OCI-LY7 (cell line): ENCODE results near the gene MARK2. TPM values are rescaled to one million over a fixed set of nuclear protein-coding genes. Genes with fewer than 3 reads are reported as not detected.

Experiments used
- BruUV-seq: library from RNA; stranded (reverse); fragments of 400-500 nt; replicated peaks from 2 replicates; lab custom pipeline; 2021; lab: Mats Ljungman, UMichigan
- CTCF ChIA-PET: fragments of 300-600 bp; sonication (Branson Sonifier 250); formaldehyde crosslinking; loops from one replicate; lab custom pipeline; 2022; ENCODE audit warnings: antibody characterized with exemption; ENCODE audit not compliant: unreplicated experiment; lab: Charles Lee
- POLR2A ChIA-PET: fragments of 300-600 bp; sonication (Branson Sonifier 250); formaldehyde crosslinking; loops from one replicate; lab custom pipeline; 2022; ENCODE audit warnings: antibody characterized with exemption; lab: Charles Lee
- DNase-seq: peaks from one replicate; pipeline ENCODE4 v3.0.0-alpha.2; 2015; ENCODE audit warnings: low spot score
- H2AFZ ChIP-seq: fragments of 200-600 bp; sonication (generic), shearing (Covaris generic); 2 replicates; pipeline ENCODE4 v1.6.1; 2014; ENCODE audit warnings: mild to moderate bottlenecking, antibody characterized with exemption, low read length, moderate library complexity
- H3K27ac ChIP-seq: fragments of 200-600 bp; sonication (generic); 2 replicates; pipeline ENCODE4 v1.5.1; 2014; ENCODE audit warnings: mixed run types, low read depth, mild to moderate bottlenecking, moderate library complexity, low read length, inconsistent platforms; ENCODE audit not compliant: poor library complexity, severe bottlenecking
- H3K36me3 ChIP-seq: fragments of 200-600 bp; sonication (generic); 2 replicates; pipeline ENCODE4 v1.6.1; 2014; ENCODE audit warnings: mild to moderate bottlenecking, antibody characterized with exemption, low read length, moderate library complexity, mixed read lengths; ENCODE audit not compliant: insufficient read depth
- H3K4me1 ChIP-seq: fragments of 200-600 bp; sonication (generic); 2 replicates; pipeline ENCODE4 v1.5.1; 2014; ENCODE audit warnings: mild to moderate bottlenecking, low read length; ENCODE audit not compliant: insufficient read depth, poor library complexity, severe bottlenecking
- H3K4me2 ChIP-seq: fragments of 200-600 bp; sonication (generic); 2 replicates; pipeline ENCODE4 v1.6.1; 2014; ENCODE audit warnings: mild to moderate bottlenecking, low read length
- H3K4me3 ChIP-seq: fragments of 200-600 bp; sonication (generic); 2 replicates; pipeline ENCODE4 v1.5.1; 2014; ENCODE audit warnings: mild to moderate bottlenecking, low read depth, low read length; ENCODE audit not compliant: poor library complexity, severe bottlenecking
- H3K79me2 ChIP-seq: fragments of 200-600 bp; sonication (generic); 2 replicates; pipeline ENCODE4 v1.6.1; 2016; ENCODE audit warnings: low read depth, mild to moderate bottlenecking, low read length, moderate library complexity, mixed read lengths; ENCODE audit not compliant: insufficient read depth
- H3K9me2 ChIP-seq: fragments of 200-600 bp; sonication (generic); 2 replicates; pipeline ENCODE4 v1.6.1; 2016; ENCODE audit warnings: mild to moderate bottlenecking, low read length, mixed read lengths; ENCODE audit not compliant: insufficient read depth
- H3K9me3 ChIP-seq: fragments of 200-600 bp; sonication (generic); 2 replicates; pipeline ENCODE4 v1.6.1; 2014; ENCODE audit warnings: mild to moderate bottlenecking, mixed run types, low read length, mixed read lengths
- H4K20me1 ChIP-seq: fragments of 200-600 bp; sonication (generic); 2 replicates; pipeline ENCODE4 v1.6.1; 2014; ENCODE audit warnings: mild to moderate bottlenecking, antibody characterized with exemption, low read length, moderate library complexity, mixed read lengths; ENCODE audit not compliant: insufficient read depth
- CTCF ChIP-seq: fragments of 200-600 bp; sonication (generic); conservative IDR thresholded peaks from 2 replicates; pipeline ENCODE4 v1.5.1; 2014; ENCODE audit warnings: mild to moderate bottlenecking, antibody characterized with exemption, low read length, moderate library complexity, mixed read lengths
- EZH2phosphoT487 ChIP-seq: fragments of 200-600 bp; sonication (generic); IDR thresholded peaks from 2 replicates; pipeline ENCODE4 v1.6.1; 2018; ENCODE audit warnings: low read depth, borderline replicate concordance, mild to moderate bottlenecking, mixed run types, antibody characterized with exemption, low read length, moderate library complexity, mixed read lengths
- intact Hi-C: fragments of 100-400 bp; cut with micrococcal nuclease; formaldehyde crosslinking; loops from one replicate; pipeline ENCODE4 v1.10.0; 2022; ENCODE audit not compliant: unreplicated experiment
- total RNA-seq, 2 experiments: library from RNA; depleted of rRNA in 1 of 2; stranded (reverse); fragments of >200 nt in 1 of 2; shearing (Covaris generic) in 1 of 2; gene quantifications; 2 replicates each; pipeline ENCODE4 v1.2.3, GENCODE V29; 2014 to 2022

The MARK2 gene
- total RNA-seq, 2 experiments from 2014 or later, result 22.7 to 45.4 TPM

- DNase-seq, result no peak
- intact Hi-C loops, result no loop called here
- Histone ChIP-seq H3K9me2 (no peaks in the 10 kb centered on the region), H3K79me2 (peaks cover 93% of the 10 kb centered on the region), H3K4me2 (no peak overlapping the region), H3K4me3 (no peak overlapping the region), H2AFZ (no peak overlapping the region), H3K27ac (no peak overlapping the region), H3K36me3 (peaks cover 56% of the 10 kb centered on the region), H3K9me3 (no peaks in the 10 kb centered on the region), H3K4me1 (peaks cover 30% of the 10 kb centered on the region), H4K20me1 (peaks cover 33% of the 10 kb centered on the region)
- ChIA-PET POLR2A (interaction anchor here (0.8 to 1.2 kb wide), 2 partner anchors 35 to 120 kb away, joined by 3 to 4 read pairs; no protein-coding TSS in a partner anchor), CTCF (interaction anchor here (0.7 kb wide), 1 partner anchor 308 kb away, joined by 3 read pairs; no protein-coding TSS in a partner anchor)
- BruUV-seq, result no TSS peak
- no peak for TF ChIP-seq CTCF
- TF ChIP-seq EZH2phosphoT487, result no peak
Observed at GRCh38 chr11:63845303-63845702, 6.4 kb downstream of the MARK2 start.

GRCh38 chr11:63845911-63846310 is 7.0 kb downstream of the MARK2 start:
- ChIA-PET CTCF (interaction anchor here (0.7 kb wide), 1 partner anchor 308 kb away, joined by 3 read pairs; no protein-coding TSS in a partner anchor), POLR2A (no interaction called here)
- H3K4me3 ChIP-seq, result no peak overlapping the region
- H3K4me2 ChIP-seq, result no peak overlapping the region
- peaks cover 33% of the 10 kb centered on the region for H4K20me1 ChIP-seq
- intact Hi-C loops, result no loop called here
- no peaks in the 10 kb centered on the region for H3K9me2 ChIP-seq
- H3K27ac ChIP-seq, result no peak overlapping the region
- no TSS peak for BruUV-seq
- no peak overlapping the region for H2AFZ ChIP-seq
- no peak for DNase-seq
- peaks cover 56% of the 10 kb centered on the region for H3K36me3 ChIP-seq
- H3K4me1 ChIP-seq, result peaks cover 30% of the 10 kb centered on the region
- peaks cover 93% of the 10 kb centered on the region for H3K79me2 ChIP-seq
- no peaks in the 10 kb centered on the region for H3K9me3 ChIP-seq
- no peak for TF ChIP-seq CTCF
- TF ChIP-seq EZH2phosphoT487, result no peak

- Histone ChIP-seq H2AFZ (no peak overlapping the region), H3K36me3 (peaks cover 56% of the 10 kb centered on the region), H4K20me1 (peaks cover 28% of the 10 kb centered on the region), H3K79me2 (peaks cover 93% of the 10 kb centered on the region), H3K9me2 (no peaks in the 10 kb centered on the region), H3K27ac (no peak overlapping the region), H3K9me3 (no peaks in the 10 kb centered on the region), H3K4me2 (no peak overlapping the region), H3K4me3 (no peak overlapping the region), H3K4me1 (peaks cover 29% of the 10 kb centered on the region)
- intact Hi-C loops, result no loop called here
- no peak for TF ChIP-seq EZH2phosphoT487
- no peak for TF ChIP-seq CTCF
- POLR2A ChIA-PET, result no interaction called here
- BruUV-seq, result no TSS peak
- DNase-seq, result no peak
- CTCF ChIA-PET, result no interaction called here
Observed at GRCh38 chr11:63846897-63847296, 8.0 kb downstream of the MARK2 start.
